H1 (cell line): ENCODE data around the gene VPS13C. TPM values are rescaled to one million over a fixed set of nuclear protein-coding genes. Genes with fewer than 3 reads are reported as not detected.

Source experiments
- CTCF ChIA-PET: fragments of 300-600 bp; sonication (Branson Sonifier 250); formaldehyde crosslinking; loops from one replicate; lab custom pipeline; 2021; ENCODE audit not compliant: partially characterized antibody; lab: Charles Lee
- POLR2A ChIA-PET: fragments of 300-600 bp; sonication (Branson Sonifier 250); formaldehyde crosslinking; loops from one replicate; lab custom pipeline; 2021; ENCODE audit warnings: inconsistent platforms; ENCODE audit not compliant: partially characterized antibody; lab: Charles Lee
- DNase-seq, 2 experiments: peaks; one replicate each; pipeline versions ENCODE4 v3.0.0 to v3.0.0-alpha.2; 2010 to 2022; ENCODE audit warnings: low spot score in 2 of 2, low read depth in 1 of 2, mixed read lengths in 1 of 2
- FAIRE-seq: peaks from 2 replicates; lab custom pipeline; 2011; peaks lifted over from hg19 to GRCh38; lab: Jason Lieb, UNC
- H2AFZ ChIP-seq: 2 replicates; pipeline ENCODE4 v1.8.1; 2012; ENCODE audit warnings: low read length, inconsistent platforms
- H2AK5ac ChIP-seq: 2 replicates; pipeline ENCODE4 v1.6.1; 2013; ENCODE audit warnings: low read depth, low read length
- H2BK120ac ChIP-seq: replicated peaks from 2 replicates; pipeline ENCODE3; 2013; ENCODE audit warnings: low read depth, low read length, inconsistent platforms
- H2BK12ac ChIP-seq: 2 replicates; pipeline ENCODE4 v1.6.1; 2013; ENCODE audit warnings: low read depth, low read length
- H2BK15ac ChIP-seq: 2 replicates; pipeline ENCODE4 v1.6.1; 2013; ENCODE audit warnings: low read length
- H2BK20ac ChIP-seq: 2 replicates; pipeline ENCODE4 v1.6.1; 2013; ENCODE audit warnings: low read length
- H2BK5ac ChIP-seq: 2 replicates; pipeline ENCODE4 v1.6.1; 2013; ENCODE audit warnings: low read depth, low read length
- H3K14ac ChIP-seq: 2 replicates; pipeline ENCODE4 v1.6.1; 2013; ENCODE audit warnings: inconsistent platforms; ENCODE audit not compliant: insufficient read length
- H3K18ac ChIP-seq: 2 replicates; pipeline ENCODE4 v1.6.1; 2013; ENCODE audit warnings: low read length; ENCODE audit errors: extremely low read depth
- H3K23ac ChIP-seq: 2 replicates; pipeline ENCODE4 v1.6.1; 2013; ENCODE audit warnings: inconsistent platforms; ENCODE audit not compliant: insufficient read length
- H3K23me2 ChIP-seq: 2 replicates; pipeline ENCODE4 v1.6.1; 2013; ENCODE audit warnings: low read depth, low read length
- H3K27ac ChIP-seq: 2 replicates; pipeline ENCODE4 v1.6.1; 2011; ENCODE audit warnings: low read depth, low read length, inconsistent platforms
- H3K27me3 ChIP-seq, 4 experiments: replicated peaks in 1 of 4; 1 replicate in 1 of 4; 2 replicates in 3 of 4; pipeline versions ENCODE4 v1.6.1 to v1.8.1; 2011 to 2013; ENCODE audit warnings: low read length in 3 of 4, mild to moderate bottlenecking in 3 of 4, inconsistent platforms in 2 of 4, mixed read lengths in 2 of 4, moderate library complexity in 1 of 4; ENCODE audit not compliant: control insufficient read depth in 3 of 4, insufficient read depth in 3 of 4; ENCODE audit errors: extremely low read depth in 1 of 4
- H3K36me3 ChIP-seq, 4 experiments: 2 replicates each; pipeline versions ENCODE4 v1.6.1 to v1.8.1; 2011 to 2013; ENCODE audit warnings: mild to moderate bottlenecking in 4 of 4, low read length in 3 of 4, moderate library complexity in 2 of 4, control low read depth in 1 of 4, inconsistent platforms in 1 of 4; ENCODE audit not compliant: insufficient read depth in 4 of 4, control insufficient read depth in 2 of 4
- H3K4ac ChIP-seq: replicated peaks from 2 replicates; pipeline ENCODE3; 2013; ENCODE audit warnings: low read length, low read depth, mixed read lengths, inconsistent platforms; ENCODE audit not compliant: insufficient read length
- H3K4me1 ChIP-seq, 4 experiments: replicated peaks in 1 of 4; 1 replicate in 1 of 4; 2 replicates in 3 of 4; pipeline versions ENCODE4 v1.6.1 to v1.8.1; 2011 to 2013; ENCODE audit warnings: low read length in 3 of 4, inconsistent platforms in 2 of 4, mixed read lengths in 1 of 4; ENCODE audit not compliant: insufficient read depth in 4 of 4, control insufficient read depth in 3 of 4
- H3K4me2 ChIP-seq, 2 experiments: 2 replicates each; pipeline versions ENCODE4 v1.6.1 to v1.8.1; 2011 to 2013; ENCODE audit warnings: low read depth in 2 of 2, low read length in 2 of 2, control low read depth in 1 of 2, inconsistent platforms in 1 of 2, mild to moderate bottlenecking in 1 of 2; ENCODE audit not compliant: insufficient read depth in 1 of 2
- H3K4me3 ChIP-seq, 4 experiments: fragments of 200-600, 300-600 bp in 1 of 4; sonication (generic), shearing (Covaris generic), sonication (Bioruptor Twin) in 1 of 4; 2 replicates each; pipeline versions ENCODE4 v1.5.1 to v1.8.1; 2011 to 2016; ENCODE audit warnings: low read length in 4 of 4, low read depth in 3 of 4, control low read depth in 2 of 4, inconsistent platforms in 2 of 4, mild to moderate bottlenecking in 2 of 4, mixed read lengths in 1 of 4, moderate library complexity in 1 of 4; ENCODE audit not compliant: insufficient read depth in 2 of 4; ENCODE audit errors: extremely low read depth in 1 of 4
- H3K56ac ChIP-seq: replicated peaks from 2 replicates; pipeline ENCODE3; 2013; ENCODE audit warnings: low read depth, mild to moderate bottlenecking, mixed read lengths, low read length, inconsistent platforms; ENCODE audit not compliant: insufficient read length
- H3K79me1 ChIP-seq: 2 replicates; pipeline ENCODE4 v1.6.1; 2013; ENCODE audit warnings: low read depth, low read length, control low read depth
- H3K79me2 ChIP-seq, 2 experiments: 2 replicates each; pipeline versions ENCODE4 v1.6.1 to v1.8.1; 2012 to 2013; ENCODE audit warnings: low read length in 2 of 2, mild to moderate bottlenecking in 2 of 2, inconsistent platforms in 1 of 2; ENCODE audit not compliant: insufficient read depth in 2 of 2, control insufficient read depth in 1 of 2
- H3K9ac ChIP-seq, 4 experiments: replicated peaks in 1 of 4; 1 replicate in 1 of 4; 2 replicates in 3 of 4; pipeline versions ENCODE4 v1.6.1 to v1.8.1; 2011 to 2013; ENCODE audit warnings: low read depth in 3 of 4, low read length in 3 of 4, control low read depth in 2 of 4, mild to moderate bottlenecking in 2 of 4, moderate library complexity in 2 of 4, inconsistent platforms in 1 of 4; ENCODE audit errors: extremely low read depth in 1 of 4
- H3K9me3 ChIP-seq, 2 experiments: 2 replicates each; pipeline versions ENCODE4 v1.6.1 to v1.8.1; 2012 to 2013; ENCODE audit warnings: mild to moderate bottlenecking in 2 of 2, moderate library complexity in 2 of 2, control low read depth in 1 of 2, inconsistent platforms in 1 of 2, low read depth in 1 of 2, low read length in 1 of 2, mixed read lengths in 1 of 2; ENCODE audit not compliant: insufficient read depth in 2 of 2
- H4K20me1 ChIP-seq, 2 experiments: replicated peaks in 1 of 2; 2 replicates each; pipeline versions ENCODE3 to v1.8.1; 2011 to 2013; ENCODE audit warnings: inconsistent platforms in 2 of 2, low read length in 2 of 2, mild to moderate bottlenecking in 1 of 2; ENCODE audit not compliant: insufficient read depth in 2 of 2, control insufficient read depth in 1 of 2
- H4K5ac ChIP-seq: 2 replicates; pipeline ENCODE4 v1.6.1; 2013; ENCODE audit warnings: low read length, low read depth, mixed read lengths, inconsistent platforms; ENCODE audit not compliant: insufficient read length
- H4K8ac ChIP-seq: 2 replicates; pipeline ENCODE4 v1.8.0; 2013; ENCODE audit warnings: mild to moderate bottlenecking, moderate library complexity, low read length, inconsistent platforms; ENCODE audit not compliant: insufficient read depth; ENCODE audit errors: extremely low read depth
- H4K91ac ChIP-seq: replicated peaks from 2 replicates; pipeline ENCODE3; 2013; ENCODE audit warnings: low read length, mixed read lengths, inconsistent platforms; ENCODE audit not compliant: insufficient read length
- CHD2 ChIP-seq: IDR thresholded peaks from 2 replicates; pipeline ENCODE4 v1.6.1; 2012; ENCODE audit warnings: low read length, improper control_type of control experiment
- FOSL1 ChIP-seq: IDR thresholded peaks from 2 replicates; pipeline ENCODE4 v1.6.1; 2011; ENCODE audit warnings: mild to moderate bottlenecking, low read depth, low read length, moderate library complexity; ENCODE audit not compliant: insufficient read depth
- JUN ChIP-seq: IDR thresholded peaks from 2 replicates; pipeline ENCODE4 v1.6.1; 2011; ENCODE audit warnings: low read depth, mild to moderate bottlenecking, improper control_type of control experiment, low read length
- MAFK ChIP-seq: IDR thresholded peaks from 2 replicates; pipeline ENCODE4 v1.6.1; 2012; ENCODE audit warnings: low read depth, mild to moderate bottlenecking, improper control_type of control experiment, low read length
- NRF1 ChIP-seq: IDR thresholded peaks from 2 replicates; pipeline ENCODE4 v1.6.1; 2011; ENCODE audit warnings: mild to moderate bottlenecking, low read depth, low read length, improper control_type of control experiment
- PHF8 ChIP-seq: fragments of 200-600 bp; sonication (generic); conservative IDR thresholded peaks from 2 replicates; pipeline ENCODE4 v1.7.1; 2012; ENCODE audit warnings: low read depth, mild to moderate bottlenecking, inconsistent platforms, low read length, moderate library complexity
- POU5F1 ChIP-seq: IDR thresholded peaks from 2 replicates; pipeline ENCODE4 v1.6.1; 2011; ENCODE audit warnings: low read depth, mild to moderate bottlenecking, low read length, moderate library complexity
- RAD21 ChIP-seq, 2 experiments: IDR thresholded peaks in 1 of 2; conservative IDR thresholded peaks in 1 of 2; 2 replicates each; pipeline ENCODE4 v1.6.1; 2011; ENCODE audit warnings: low read depth in 2 of 2, low read length in 2 of 2, improper control_type of control experiment in 1 of 2, inconsistent platforms in 1 of 2, mild to moderate bottlenecking in 1 of 2, moderate library complexity in 1 of 2
- SAP30 ChIP-seq: fragments of 300-600 bp; sonication (generic); IDR thresholded peaks from 2 replicates; pipeline ENCODE4 v1.7.1; 2012; ENCODE audit warnings: low read length, moderate library complexity, mild to moderate bottlenecking, inconsistent platforms; ENCODE audit not compliant: insufficient read depth, insufficient replicate concordance
- SRF ChIP-seq: IDR thresholded peaks from 2 replicates; pipeline ENCODE4 v1.6.1; 2011; ENCODE audit warnings: mild to moderate bottlenecking, low read depth, low read length, moderate library complexity
- TAF1 ChIP-seq: IDR thresholded peaks from 2 replicates; pipeline ENCODE4 v1.6.1; 2011; ENCODE audit warnings: mild to moderate bottlenecking, low read depth, low read length
- WGBS, 2 experiments: shearing (Covaris generic) in 1 of 2; methylation state at CpG; one replicate each; pipeline versions ENCODE4 v1.1.6 to v1.1.7; 2013 to 2015; ENCODE audit warnings: low lambda C conversion rate in 2 of 2, mixed read lengths in 2 of 2, inconsistent platforms in 1 of 2, low coverage in 1 of 2, missing lambda C conversion rate in 1 of 2; ENCODE audit not compliant: insufficient replicate concordance in 2 of 2, insufficient coverage in 1 of 2, insufficient read length in 1 of 2; ENCODE audit errors: extremely low coverage in 1 of 2, missing lambda C conversion rate in 1 of 2; 5-methylcytosine and 5-hydroxymethylcytosine counted together
- polyA plus RNA-seq, 7 experiments: library from polyadenylated mRNA; depleted of rRNA in 3 of 7; stranded (reverse) in 5 of 7; unstranded in 2 of 7; fragments of >200 nt in 5 of 7; fragments of 200-250 nt in 2 of 7; gene quantifications; 1 replicate in 5 of 7; 2 replicates in 1 of 7; 4 replicates in 1 of 7; pipeline versions ENCODE4 v1.2.1 to v1.2.3, GENCODE V29; 2011 to 2013; ENCODE audit warnings: missing spikeins in 2 of 7, mixed read lengths in 2 of 7
- total RNA-seq: library from RNA; stranded (reverse); fragmentation: NEBNext Ultra II Directional; extraction: Animal tissue kit (Norgen Biotek cat#: 25700); gene quantifications from 2 replicates; pipeline ENCODE4 v1.2.1, GENCODE V29; 2021

Gene VPS13C
- total and polyA plus RNA-seq, 2 of the 8 experiments (the other 6 are each of a cell fraction or from before 2014, with no cell fraction given): 4.8 to 18.8 TPM

GRCh38 chr15:61827131-61827530, 233.1 kb downstream of the VPS13C start:
- H4K5ac ChIP-seq: no peak overlapping the region
- no peak overlapping the region for H3K9ac ChIP-seq
- FAIRE-seq: no peak
- no peak overlapping the region for H4K8ac ChIP-seq
- H3K36me3 ChIP-seq: no peaks in the 10 kb centered on the region
- 79% methylated on average over 1 of the region's 1 CpG; no CpG with 5 or more reads in 1 of the 2 experiments for WGBS, 2 experiments
- ChIA-PET CTCF (no interaction called here), POLR2A (no interaction called here)
- H2BK5ac ChIP-seq: no peak overlapping the region
- H3K23ac ChIP-seq: no peak overlapping the region
- peaks cover 0 to 9% (median under 1%) of the 10 kb centered on the region in 4 experiments; a peak in 3 of 7 replicates for H3K4me1 ChIP-seq
- no peak overlapping the region for H2BK120ac ChIP-seq
- no peak overlapping the region for H2AK5ac ChIP-seq
- H2BK20ac ChIP-seq: no peak overlapping the region
- H3K79me1 ChIP-seq: no peaks in the 10 kb centered on the region
- no peak overlapping the region for H3K4me2 ChIP-seq
- H2AFZ ChIP-seq: 0 out of 2 replicates have a peak overlapping the region, but pooled peaks have one; percentile 31
- H3K27me3 ChIP-seq: no peaks in the 10 kb centered on the region
- no peaks in the 10 kb centered on the region for H3K79me2 ChIP-seq
- no peak overlapping the region for H2BK12ac ChIP-seq
- no peaks in the 10 kb centered on the region for H4K20me1 ChIP-seq
- no peak overlapping the region for H2BK15ac ChIP-seq
- TF ChIP-seq POU5F1 (no peak), RAD21 (IDR thresholded peaks at IDR 0.05 in 1 of 2, conservative IDR thresholded peaks at IDR 0.05 in 1 of 2; ENCODE audit: low read depth in 2 of 2, low read length in 2 of 2) (no peak), JUN (no peak), MAFK (no peak), PHF8 (no peak), SRF (no peak), FOSL1 (no peak), CHD2 (no peak), SAP30 (no peak), NRF1 (no peak), TAF1 (no peak)
- H3K4me3 ChIP-seq: no peak overlapping the region
- no peak overlapping the region for H3K56ac ChIP-seq
- H3K27ac ChIP-seq: no peak overlapping the region
- H4K91ac ChIP-seq: no peak overlapping the region
- H3K23me2 ChIP-seq: no peaks in the 10 kb centered on the region
- no peak for DNase-seq
- no peak overlapping the region for H3K18ac ChIP-seq
- no peak overlapping the region for H3K14ac ChIP-seq
- no peaks in the 10 kb centered on the region for H3K9me3 ChIP-seq
- no peak overlapping the region for H3K4ac ChIP-seq
